NCI-H345 treated with DMSO at 0.1 percent for 48 hours (cell line): ENCODE data around the gene CEACAM8.
"Not testable (repeated sequence)": the region's sequence is repeated elsewhere in the genome, so short reads cannot be mapped to it uniquely, and the experiment has no call there.

Source experiments
- DNase-seq: peaks from one replicate; lab custom pipeline; 2025; ENCODE audit not compliant: unreplicated experiment; lab: John Stamatoyannopoulos, UW

Gene CEACAM8

GRCh38 chr19:42544146-42544545 lies 50.6 kb downstream of the CEACAM8 start:
- no peak for DNase-seq

GRCh38 chr19:42542791-42543190 lies 51.9 kb downstream of the CEACAM8 start:
- DNase-seq, result no peak

- DNase-seq, result peak; percentile 12
These were observed 54.6 kb downstream of the CEACAM8 start for GRCh38 chr19:42540071-42540553.

- DNase-seq, result no peak
These were observed 55.6 kb downstream of the CEACAM8 start for GRCh38 chr19:42538841-42539709.

- DNase-seq, result not testable (repeated sequence)
These were observed 59.4 kb downstream of the CEACAM8 start for GRCh38 chr19:42535276-42535675.

- no peak for DNase-seq
These were observed 60.3 kb downstream of the CEACAM8 start for GRCh38 chr19:42534391-42534790.

GRCh38 chr19:42532891-42533290 lies 61.8 kb downstream of the CEACAM8 start:
- no peak for DNase-seq

- no peak for DNase-seq
These were observed 63.4 kb downstream of the CEACAM8 start for GRCh38 chr19:42531313-42531712.
